GOT3 (cell line): ENCODE results near the gene TMEM61.

Experiments
- DNase-seq: peaks from one replicate; lab custom pipeline; 2025; ENCODE audit warnings: mixed read lengths; lab: John Stamatoyannopoulos, UW

Gene TMEM61

DNA sequence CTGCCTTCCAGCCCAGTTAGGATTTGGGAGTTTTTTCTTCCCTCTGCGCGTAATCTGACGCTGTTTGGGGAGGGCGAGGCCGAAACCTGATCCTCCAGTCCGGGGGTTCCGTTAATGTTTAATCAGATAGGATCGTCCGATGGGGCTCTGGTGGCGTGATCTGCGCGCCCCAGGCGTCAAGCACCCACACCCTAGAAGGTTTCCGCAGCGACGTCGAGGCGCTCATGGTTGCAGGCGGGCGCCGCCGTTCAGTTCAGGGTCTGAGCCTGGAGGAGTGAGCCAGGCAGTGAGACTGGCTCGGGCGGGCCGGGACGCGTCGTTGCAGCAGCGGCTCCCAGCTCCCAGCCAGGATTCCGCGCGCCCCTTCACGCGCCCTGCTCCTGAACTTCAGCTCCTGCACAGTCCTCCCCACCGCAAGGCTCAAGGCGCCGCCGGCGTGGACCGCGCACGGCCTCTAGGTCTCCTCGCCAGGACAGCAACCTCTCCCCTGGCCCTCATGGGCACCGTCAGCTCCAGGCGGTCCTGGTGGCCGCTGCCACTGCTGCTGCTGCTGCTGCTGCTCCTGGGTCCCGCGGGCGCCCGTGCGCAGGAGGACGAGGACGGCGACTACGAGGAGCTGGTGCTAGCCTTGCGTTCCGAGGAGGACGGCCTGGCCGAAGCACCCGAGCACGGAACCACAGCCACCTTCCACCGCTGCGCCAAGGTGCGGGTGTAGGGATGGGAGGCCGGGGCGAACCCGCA lies 59.1 kb downstream of the TMEM61 start, which contains the start of gene PCSK9:
TSS of gene PCSK9 (plus strand) at position 207 of the 741 bp plus-strand sequence. CDS start at position 497, 290 bp downstream.
- DNase-seq, result no peak

DNA sequence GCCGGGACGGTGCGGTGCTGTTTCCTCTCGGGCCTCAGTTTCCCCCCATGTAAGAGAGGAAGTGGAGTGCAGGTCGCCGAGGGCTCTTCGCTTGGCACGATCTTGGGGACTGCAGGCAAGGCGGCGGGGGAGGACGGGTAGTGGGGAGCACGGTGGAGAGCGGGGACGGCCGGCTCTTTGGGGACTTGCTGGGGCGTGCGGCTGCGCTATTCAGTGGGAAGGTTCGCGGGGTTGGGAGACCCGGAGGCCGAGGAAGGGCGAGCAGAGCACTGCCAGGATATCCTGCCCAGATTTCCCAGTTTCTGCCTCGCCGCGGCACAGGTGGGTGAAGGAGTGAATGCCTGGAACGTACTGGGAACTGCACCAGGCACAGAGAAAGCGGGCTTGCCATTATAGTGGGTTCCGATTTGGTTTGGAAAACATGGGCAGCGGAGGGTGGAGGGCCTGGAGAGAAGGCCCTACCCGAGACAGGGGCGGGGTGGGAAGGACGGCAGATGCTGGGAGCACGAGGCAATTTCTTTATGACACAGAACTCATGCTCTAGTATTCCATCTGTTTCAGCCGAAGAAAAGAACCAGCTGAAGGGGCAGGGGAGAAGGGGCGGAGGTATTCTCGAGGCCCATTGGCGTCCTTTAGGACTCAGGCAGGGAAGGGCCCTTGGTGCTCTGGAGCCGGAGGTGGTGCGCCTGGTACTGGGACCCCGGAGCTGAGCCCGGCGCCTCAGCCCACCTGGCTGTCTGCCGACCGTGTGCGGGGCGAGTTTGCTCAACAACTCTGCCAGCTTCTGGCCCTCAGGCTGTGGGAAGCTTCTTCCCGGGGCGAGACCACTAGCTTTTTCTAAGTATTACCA lies 59.9 kb downstream of the TMEM61 start:
- DNase-seq, result no peak

DNA sequence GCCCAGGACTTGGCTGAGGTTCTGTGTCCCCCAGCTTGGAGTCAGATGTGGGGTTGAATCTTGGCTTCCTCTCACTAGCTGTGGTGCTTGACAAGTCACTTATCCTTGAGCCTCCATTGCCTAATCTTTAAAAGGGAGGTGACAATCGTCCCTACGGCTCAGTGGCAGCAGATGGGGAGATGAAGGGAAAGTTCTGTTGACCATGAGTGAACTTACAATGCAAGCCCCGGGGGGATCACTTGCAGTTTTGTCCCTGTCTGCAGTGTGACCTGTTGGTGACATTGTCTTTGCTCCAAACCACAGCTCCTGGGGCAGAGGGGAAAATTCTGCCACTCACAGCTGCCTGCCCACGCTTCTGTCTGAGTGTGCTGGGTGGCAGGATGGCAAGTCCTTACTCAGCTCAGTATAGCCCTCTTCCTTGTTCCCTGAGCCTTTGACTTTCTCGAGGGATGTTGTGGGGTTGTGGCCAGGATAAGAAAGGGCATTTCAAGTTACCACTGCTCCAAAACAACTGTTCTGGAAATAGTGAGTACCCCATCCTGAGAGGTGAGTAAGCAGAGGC lies 60.6 kb downstream of the TMEM61 start:
- no peak for DNase-seq

- DNase-seq, result no peak
Measured at GRCh38 chr1:55041613-55042012, 61.2 kb downstream of the TMEM61 start.
